ENCODE measurements around the gene CCDC187.
"Not testable (repeated sequence)": the region's sequence is repeated elsewhere in the genome, so short reads cannot be mapped to it uniquely, and the experiment has no call there.

- not testable (repeated sequence) for TF ChIP-seq CTCF, POLR2A (IDR thresholded peaks at IDR 0.05)
Measured at GRCh38 chr9:136319955-136320354, 16.1 kb upstream of the CCDC187 start.

Data from body of pancreas (tissue), 4 donors.